Measurements from ENCODE around the gene ZNF526. TPM values are rescaled to one million over a fixed set of nuclear protein-coding genes. Genes with fewer than 3 reads are reported as not detected.
A peak's percentile ranks its signal among the peaks of the same experiment; 100 is the strongest.

ZNF526 gene
- total RNA-seq, 1 donor from 2014 or later = 22.7 TPM

DNA sequence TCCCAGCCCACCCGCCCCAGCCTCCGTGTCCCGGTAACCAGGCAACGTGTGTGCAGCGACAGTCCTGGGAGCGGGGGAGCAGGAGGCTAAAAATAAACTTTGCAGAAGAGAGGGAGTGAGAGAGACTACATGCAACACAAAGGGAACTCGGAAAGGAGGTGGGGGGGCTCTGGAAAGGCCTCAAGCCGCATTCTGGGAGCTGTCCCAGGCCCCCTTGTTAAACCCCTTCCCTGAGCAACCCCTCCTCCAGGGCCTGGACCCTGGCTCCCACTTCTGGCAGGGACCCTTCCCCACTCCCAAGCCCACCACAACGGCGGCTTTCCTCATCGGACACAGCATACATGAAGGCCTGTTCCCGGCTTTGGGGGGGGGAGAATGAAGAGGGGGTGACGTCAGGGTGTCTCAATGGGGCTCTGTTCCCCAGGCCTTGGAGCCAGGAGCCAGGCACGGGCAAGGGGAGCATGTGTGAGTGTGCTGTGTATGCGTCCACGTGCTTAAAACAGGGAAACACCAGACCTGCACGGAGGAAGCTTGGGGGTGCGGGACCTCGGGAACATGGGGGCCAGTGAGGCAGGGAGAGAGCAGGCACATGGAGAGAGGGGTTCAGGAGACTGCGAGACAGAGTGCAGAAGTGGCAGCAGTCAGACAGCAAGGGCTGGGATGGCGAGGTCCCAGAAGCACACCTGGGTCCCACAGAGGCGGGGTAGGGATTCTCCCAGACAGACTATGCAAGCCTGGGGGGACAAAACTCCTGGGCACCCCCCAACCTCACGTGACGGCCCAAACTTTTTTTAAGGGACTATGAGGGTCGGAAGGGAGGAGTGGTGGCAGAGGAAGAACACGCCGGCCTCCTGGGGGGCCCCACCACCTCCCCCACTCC lies 32.5 kb downstream of the ZNF526 start:
- Mint-ChIP-seq H3K4me1 (peaks cover 28% of the 10 kb centered on the region), H3K27ac (peak overlapping the region; percentile 74), H3K9me3 (no peaks in the 10 kb centered on the region), H3K4me3 (peak overlapping the region; percentile 80), H3K36me3 (ENCODE audit: low read depth) (peaks cover 13% of the 10 kb centered on the region), H3K27me3 (peaks cover 5% of the 10 kb centered on the region)
- DNase-seq (no peak), ATAC-seq (ENCODE audit: low read depth) (no peak)
- intact Hi-C loops (cut with micrococcal nuclease) = loop anchor here (1.0 kb wide), 1 partner anchor 8 kb away; no protein-coding TSS in a partner anchor
- CTCF ChIA-PET = no interaction called here
- TF ChIP-seq, protein P1, sequence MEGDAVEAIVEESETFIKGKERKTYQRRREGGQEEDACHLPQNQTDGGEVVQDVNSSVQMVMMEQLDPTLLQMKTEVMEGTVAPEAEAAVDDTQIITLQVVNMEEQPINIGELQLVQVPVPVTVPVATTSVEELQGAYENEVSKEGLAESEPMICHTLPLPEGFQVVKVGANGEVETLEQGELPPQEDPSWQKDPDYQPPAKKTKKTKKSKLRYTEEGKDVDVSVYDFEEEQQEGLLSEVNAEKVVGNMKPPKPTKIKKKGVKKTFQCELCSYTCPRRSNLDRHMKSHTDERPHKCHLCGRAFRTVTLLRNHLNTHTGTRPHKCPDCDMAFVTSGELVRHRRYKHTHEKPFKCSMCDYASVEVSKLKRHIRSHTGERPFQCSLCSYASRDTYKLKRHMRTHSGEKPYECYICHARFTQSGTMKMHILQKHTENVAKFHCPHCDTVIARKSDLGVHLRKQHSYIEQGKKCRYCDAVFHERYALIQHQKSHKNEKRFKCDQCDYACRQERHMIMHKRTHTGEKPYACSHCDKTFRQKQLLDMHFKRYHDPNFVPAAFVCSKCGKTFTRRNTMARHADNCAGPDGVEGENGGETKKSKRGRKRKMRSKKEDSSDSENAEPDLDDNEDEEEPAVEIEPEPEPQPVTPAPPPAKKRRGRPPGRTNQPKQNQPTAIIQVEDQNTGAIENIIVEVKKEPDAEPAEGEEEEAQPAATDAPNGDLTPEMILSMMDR (IDR thresholded peaks at IDR 0.05) = no peak
- POLR2A ChIA-PET = interaction anchor here (0.9 to 3.9 kb wide), 6 partner anchors 10 to 139 kb away, joined by 3 to 19 read pairs (median 4); partner anchors contain the start of genes CIC, GSK3A, PAFAH1B3 and PRR19

DNA sequence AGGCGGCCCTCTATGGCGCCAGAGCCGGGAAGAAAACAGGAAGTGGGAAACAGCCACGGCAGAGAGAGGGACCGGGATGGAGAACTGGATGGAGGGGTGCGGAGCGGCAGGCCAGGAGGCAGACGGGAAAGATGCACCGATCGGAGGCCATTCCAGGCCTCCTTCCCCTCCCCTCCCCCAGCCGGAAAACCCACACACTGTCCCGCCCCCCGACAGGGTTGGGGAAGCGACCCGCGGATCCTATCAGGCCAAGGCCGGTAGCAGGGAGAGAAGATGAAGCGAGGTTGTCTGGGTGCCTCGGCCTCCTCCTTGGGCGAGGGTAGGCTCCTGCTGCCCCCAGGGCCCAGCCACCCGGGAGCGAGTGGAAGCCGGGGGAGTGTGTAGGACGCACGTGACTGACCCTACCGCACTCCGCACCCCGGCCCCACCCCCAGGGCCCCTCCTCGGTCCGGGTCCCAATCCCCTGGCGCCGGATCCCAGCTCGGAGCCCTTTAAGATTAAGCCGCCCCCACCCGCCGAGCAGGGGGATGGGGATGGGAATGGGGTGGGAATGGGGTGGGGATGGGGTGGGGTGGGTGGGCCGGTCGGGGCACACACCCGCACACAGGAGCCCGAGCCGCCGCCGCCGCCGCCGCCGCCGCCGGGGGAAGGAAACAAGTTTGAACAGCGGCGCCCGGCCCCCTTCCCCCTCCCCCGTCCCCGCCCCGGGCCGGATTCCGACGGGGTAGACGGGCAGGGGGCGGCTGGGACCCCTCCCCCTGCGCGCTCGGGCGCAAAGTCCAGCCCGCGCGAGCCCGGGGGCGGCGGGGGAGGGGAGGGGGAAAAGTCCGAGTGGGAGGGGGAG lies 33.4 kb downstream of the ZNF526 start:
- intact Hi-C loops (cut with micrococcal nuclease) = loop anchor here (1.0 kb wide), 2 partner anchors 9 to 27 kb away; no protein-coding TSS in a partner anchor
- Mint-ChIP-seq H3K9me3 (no peaks in the 10 kb centered on the region), H3K4me3 (peak overlapping the region; percentile 84), H3K4me1 (peaks cover 28% of the 10 kb centered on the region), H3K27ac (peak overlapping the region; percentile 74), H3K36me3 (ENCODE audit: low read depth) (peaks cover 13% of the 10 kb centered on the region), H3K27me3 (peaks cover 5% of the 10 kb centered on the region)
- DNase-seq = peak; percentile 71
- CTCF ChIA-PET = no interaction called here
- TF ChIP-seq, protein P1 (IDR thresholded peaks at IDR 0.05) = no peak
- POLR2A ChIA-PET = interaction anchor here (0.6 to 3.9 kb wide), 4 partner anchors 11 to 388 kb away, joined by 3 to 19 read pairs (median 12); partner anchors contain the start of genes CIC and GSK3A
- peak; percentile 23 for ATAC-seq (ENCODE audit: low read depth)

DNA sequence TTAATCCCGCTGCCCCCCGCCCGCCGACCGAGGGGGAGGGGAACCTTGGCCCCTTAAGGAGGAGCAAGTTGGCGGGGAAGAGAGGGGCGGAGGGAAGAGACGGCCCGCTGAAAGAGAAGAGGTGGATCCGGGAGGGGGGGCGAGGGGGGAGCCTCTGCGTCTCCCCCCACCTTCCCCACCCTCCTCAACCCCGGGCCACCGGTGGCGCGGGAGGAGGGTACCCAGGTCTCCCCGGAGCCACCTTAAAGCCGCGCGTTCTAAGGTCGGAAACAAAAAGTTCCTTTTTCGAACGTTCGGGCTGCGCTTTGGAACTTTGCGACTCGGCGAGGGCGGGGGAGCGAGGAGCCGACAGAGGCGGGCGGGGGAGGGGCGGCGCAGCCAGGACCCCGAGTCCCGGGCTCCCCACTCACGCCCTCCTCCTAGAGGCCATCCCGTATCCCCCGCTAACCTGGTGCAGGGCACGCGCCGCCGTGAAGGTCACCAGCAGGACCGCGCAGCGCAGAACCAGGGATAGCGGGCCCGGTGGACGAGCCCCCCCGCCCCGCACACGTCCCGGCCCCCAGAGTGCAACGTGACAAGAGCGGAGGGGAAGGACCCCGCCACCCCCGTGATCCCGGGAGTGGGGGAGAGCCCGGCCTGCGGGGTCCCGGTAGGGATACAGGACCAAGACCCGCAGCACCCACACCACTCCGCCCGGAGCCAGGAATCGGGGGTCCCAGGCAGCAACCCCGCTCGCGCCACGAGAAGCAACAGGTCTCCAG lies 34.2 kb downstream of the ZNF526 start:
- DNase-seq (peak; percentile 75), ATAC-seq (ENCODE audit: low read depth) (peak; percentile 49)
- ChIA-PET CTCF (no interaction called here), POLR2A (interaction anchor here (0.6 to 3.0 kb wide), 2 partner anchors 11 to 389 kb away, joined by 4 to 19 read pairs; partner anchors contain the start of gene GSK3A)
- Mint-ChIP-seq H3K4me3 (peak overlapping the region; percentile 84), H3K9me3 (no peaks in the 10 kb centered on the region), H3K4me1 (peaks cover 28% of the 10 kb centered on the region), H3K27me3 (peaks cover 5% of the 10 kb centered on the region), H3K27ac (peak overlapping the region; percentile 73), H3K36me3 (ENCODE audit: low read depth) (peaks cover 6% of the 10 kb centered on the region)
- intact Hi-C loops (cut with micrococcal nuclease) = loop anchor here (1.0 kb wide), 1 partner anchor 26 kb away; no protein-coding TSS in a partner anchor
- TF ChIP-seq, protein P1 (IDR thresholded peaks at IDR 0.05) = no peak

DNA sequence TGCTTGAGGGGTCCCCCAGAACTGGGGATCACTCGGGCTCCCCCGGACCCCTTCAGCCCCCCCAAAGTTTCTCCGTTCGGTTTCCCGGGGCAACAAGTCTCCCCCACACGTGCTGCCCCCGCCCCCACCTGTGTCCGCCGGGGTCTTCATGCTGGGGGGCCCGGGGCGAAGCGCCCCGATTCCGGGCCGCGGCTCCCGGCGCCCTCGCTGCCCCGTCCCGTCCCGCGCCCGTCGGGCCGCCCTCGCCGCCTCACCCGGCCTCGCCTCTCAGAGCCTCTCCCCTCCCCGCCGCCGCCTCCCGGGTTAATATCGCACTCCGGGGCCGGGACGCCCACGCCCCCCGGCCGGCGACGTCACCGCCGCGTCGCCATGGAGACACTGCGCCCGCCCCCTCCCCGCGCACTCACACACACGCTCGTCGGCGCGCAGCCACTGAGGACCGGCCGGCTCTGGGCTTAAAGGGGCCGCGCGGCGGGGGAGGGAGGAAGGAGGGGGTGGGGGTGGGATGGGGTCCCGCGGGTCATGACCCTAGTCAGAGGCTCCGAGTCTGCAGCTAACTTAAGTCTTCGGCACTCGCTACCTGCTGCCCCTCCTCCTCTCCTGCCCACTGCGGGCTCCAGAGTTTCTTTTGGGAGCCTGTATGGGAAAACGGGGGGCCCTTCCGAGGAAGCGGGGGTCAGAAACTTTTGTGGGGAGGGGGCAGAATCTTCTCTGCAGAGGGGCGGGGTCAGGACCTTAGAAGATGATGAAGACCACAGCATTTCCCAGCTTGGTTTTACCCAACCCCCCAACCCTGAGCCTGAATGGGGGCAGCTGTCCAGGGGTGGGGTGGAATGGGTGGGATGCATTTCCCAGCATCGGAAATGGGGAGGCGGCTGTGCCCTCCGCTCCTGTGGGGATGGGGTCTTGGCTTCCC lies 35.0 kb downstream of the ZNF526 start, which contains the start of gene ERF:
ERF (minus strand) TSS at position 279 of the 916 bp plus-strand sequence; CDS start at position 150, 129 bp downstream.
- H3K9me3 Mint-ChIP-seq = no peaks in the 10 kb centered on the region
- intact Hi-C loops (cut with micrococcal nuclease) = loop anchor here (1.0 kb wide), 5 partner anchors 13 to 123 kb away; partner anchors contain the start of genes DEDD2, PAFAH1B3, POU2F2 and PRR19
- POLR2A ChIA-PET = interaction anchor here (0.7 to 1.9 kb wide), 6 partner anchors 8 to 28 kb away, joined by 3 to 8 read pairs (median 6); no protein-coding TSS in a partner anchor
- no peaks in the 10 kb centered on the region for H3K36me3 Mint-ChIP-seq (ENCODE audit: low read depth)
- ATAC-seq (ENCODE audit: low read depth) = peak; percentile 76
- peaks cover 28% of the 10 kb centered on the region for H3K4me1 Mint-ChIP-seq
- peak within 1 kb of the TSS; percentile 73 for H3K27ac Mint-ChIP-seq
- DNase-seq = peak; percentile 97
- H3K27me3 Mint-ChIP-seq = peaks cover 5% of the 10 kb centered on the region
- TF ChIP-seq, protein P1 (IDR thresholded peaks at IDR 0.05) = no peak
- CTCF ChIA-PET = no interaction called here
- H3K4me3 Mint-ChIP-seq = peak within 1 kb of the TSS; percentile 84
